ENCODE data around the gene NFATC2. TPM values are rescaled to one million over a fixed set of nuclear protein-coding genes. Genes with fewer than 3 reads are reported as not detected.

The NFATC2 gene
- total RNA-seq, 1 donor from 2014 or later = 87.5 TPM

GRCh38 chr20:51400051-51400926 lies 142.2 kb downstream of the NFATC2 start:
- intact Hi-C loops (cut with micrococcal nuclease) = loop anchor here (1.0 to 10.0 kb wide), 12 partner anchors 14 to 1285 kb away; partner anchors contain the start of genes BCAS4, DPM1, MOCS3 and UBE2V1

- intact Hi-C loops (cut with micrococcal nuclease) = no loop called here
These were observed 143.3 kb downstream of the NFATC2 start for GRCh38 chr20:51399006-51399890.

- intact Hi-C loops (cut with micrococcal nuclease) = no loop called here
These were observed 144.0 kb downstream of the NFATC2 start for GRCh38 chr20:51398552-51398951.

GRCh38 chr20:51398083-51398482 lies 144.4 kb downstream of the NFATC2 start:
- intact Hi-C loops (cut with micrococcal nuclease) = no loop called here

- intact Hi-C loops (cut with micrococcal nuclease) = no loop called here
These were observed 145.4 kb downstream of the NFATC2 start for GRCh38 chr20:51397137-51397536.

GRCh38 chr20:51396365-51396909 lies 146.1 kb downstream of the NFATC2 start:
- intact Hi-C loops (cut with micrococcal nuclease) = no loop called here

GRCh38 chr20:51394706-51395105 lies 147.8 kb downstream of the NFATC2 start:
- intact Hi-C loops (cut with micrococcal nuclease) = no loop called here

GRCh38 chr20:51393571-51393970 lies 148.9 kb downstream of the NFATC2 start:
- intact Hi-C loops (cut with micrococcal nuclease) = no loop called here

- intact Hi-C loops (cut with micrococcal nuclease) = no loop called here
These were observed 149.8 kb downstream of the NFATC2 start for GRCh38 chr20:51392614-51393186.

- intact Hi-C loops (cut with micrococcal nuclease) = no loop called here
These were observed 150.6 kb downstream of the NFATC2 start for GRCh38 chr20:51391926-51392325.

GRCh38 chr20:51389543-51390264 lies 152.8 kb downstream of the NFATC2 start:
- intact Hi-C loops (cut with micrococcal nuclease) = loop anchor here (5.0 kb wide), 1 partner anchor 108 kb away; no protein-coding TSS in a partner anchor

GRCh38 chr20:51388756-51389542 lies 153.6 kb downstream of the NFATC2 start:
- intact Hi-C loops (cut with micrococcal nuclease) = loop anchor here (5.0 kb wide), 1 partner anchor 108 kb away; no protein-coding TSS in a partner anchor

GRCh38 chr20:51388227-51388626 lies 154.3 kb downstream of the NFATC2 start:
- intact Hi-C loops (cut with micrococcal nuclease) = loop anchor here (5.0 kb wide), 1 partner anchor 109 kb away; no protein-coding TSS in a partner anchor

GRCh38 chr20:51387125-51387875 lies 155.2 kb downstream of the NFATC2 start:
- intact Hi-C loops (cut with micrococcal nuclease) = loop anchor here (2.0 to 5.0 kb wide), 2 partner anchors 110 to 144 kb away; no protein-coding TSS in a partner anchor

GRCh38 chr20:51386586-51386985 lies 155.9 kb downstream of the NFATC2 start:
- intact Hi-C loops (cut with micrococcal nuclease) = loop anchor here (1.0 to 5.0 kb wide), 9 partner anchors 14 to 238 kb away; no protein-coding TSS in a partner anchor

- intact Hi-C loops (cut with micrococcal nuclease) = loop anchor here (1.0 to 5.0 kb wide), 9 partner anchors 14 to 238 kb away; no protein-coding TSS in a partner anchor
These were observed 156.6 kb downstream of the NFATC2 start for GRCh38 chr20:51385646-51386530.

GRCh38 chr20:51384875-51385274 lies 157.6 kb downstream of the NFATC2 start:
- intact Hi-C loops (cut with micrococcal nuclease) = loop anchor here (5.0 kb wide), 1 partner anchor 112 kb away; no protein-coding TSS in a partner anchor

Measured in T-helper 1 cell treated with Interleukin-12 subunit alpha and Interleukin-12 subunit beta and Interleukin-4 antibody, amounts not matched to agents 30 ng/mL and 1 ng/mL, for 36 hours (primary cell).